Measurements from ENCODE around the gene SNAPC3. TPM values are rescaled to one million over a fixed set of nuclear protein-coding genes. Genes with fewer than 3 reads are reported as not detected.
"Not testable (repeated sequence)": the region's sequence is repeated elsewhere in the genome, so short reads cannot be mapped to it uniquely, and the experiment has no call there.

Gene SNAPC3
- total and polyA plus RNA-seq, 3 experiments from 2014 or later: 14.9 to 26.8 (median 22.8) TPM

DNA sequence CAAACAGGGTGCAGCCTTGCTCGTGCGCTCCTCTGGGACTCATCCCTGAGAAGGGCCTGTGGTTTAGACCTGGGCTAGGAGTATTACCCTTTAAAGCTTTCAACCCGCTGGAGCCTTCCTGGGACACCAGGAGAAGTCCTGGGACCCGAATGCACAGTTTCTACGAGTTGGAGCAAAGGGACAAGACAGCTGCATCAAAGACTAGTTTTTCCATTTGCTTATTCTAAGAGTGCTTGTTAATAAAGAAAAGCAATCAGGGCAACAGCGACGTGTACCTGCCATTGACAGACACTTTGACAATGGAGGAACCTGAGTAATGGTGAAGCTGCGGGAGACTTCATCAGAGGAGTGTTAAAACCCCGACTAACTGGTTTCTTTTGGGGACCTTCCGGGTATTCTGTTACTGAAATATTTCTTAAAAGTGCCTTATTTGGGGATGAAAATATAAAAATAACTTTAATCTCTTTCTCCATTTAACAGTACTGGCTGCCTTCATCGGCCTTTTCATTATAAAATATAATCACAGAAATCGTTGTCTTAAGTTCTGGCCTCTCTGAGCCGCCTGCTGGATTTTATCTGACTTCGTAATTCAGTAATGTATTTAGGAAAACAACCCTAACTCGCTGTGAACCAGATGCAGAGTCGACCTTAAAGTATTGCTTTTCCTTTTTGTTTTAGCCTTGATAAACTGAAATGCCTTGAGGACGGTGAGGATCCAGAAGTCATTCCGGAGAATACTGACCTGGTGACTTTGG is 732 bp downstream of the SNAPC3 start:
- peaks cover 43 to 56% (median 55%) of the 10 kb centered on the region in 3 donors for H3K4me1 Mint-ChIP-seq
- DNase-seq: peak in 1 of 5 donors; percentile 13

DNA sequence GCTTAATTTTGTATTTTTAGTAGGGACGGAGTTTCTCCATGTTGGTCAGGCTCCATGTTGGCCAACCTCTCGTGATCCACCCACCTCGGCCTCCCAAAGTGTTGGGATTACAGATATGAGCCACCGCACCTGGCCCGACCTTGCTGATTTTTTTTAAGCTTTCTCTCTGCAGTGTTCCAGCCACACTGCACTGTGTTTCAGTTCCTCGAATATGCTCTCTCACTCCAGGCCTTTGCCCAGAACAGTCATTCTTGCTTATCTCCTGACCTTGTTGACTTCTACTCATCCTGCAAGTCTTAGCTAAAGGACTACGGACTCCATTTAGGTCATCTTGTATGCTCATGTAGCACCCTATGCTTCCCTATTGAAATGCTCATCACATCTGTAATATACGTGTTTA is 3.3 kb downstream of the SNAPC3 start:
- Mint-ChIP-seq H3K36me3 (peaks cover 10 to 57% (median 19%) of the 10 kb centered on the region in 3 donors), H3K27ac (peak overlapping the region in 1 of 8 donors; percentile 61), H3K27me3 (peaks cover 0 to 5% of the 10 kb centered on the region in 2 donors), H3K9me3 (no peaks in the 10 kb centered on the region), H3K4me3 (peak overlapping the region in 3 of 7 donors; percentile 24 to 83 (median 28)), H3K4me1 (peaks cover 66 to 82% (median 78%) of the 10 kb centered on the region in 3 donors)
- Histone ChIP-seq H3K4me3 (ENCODE audit: low read length) (no peak overlapping the region), H3K36me3 (ENCODE audit: insufficient read depth, low read length) (peaks cover 9% of the 10 kb centered on the region), H3K27ac (ENCODE audit: low read depth, low read length) (no peak overlapping the region), H3K27me3 (ENCODE audit: insufficient read depth, low read length, poor library complexity, severe bottlenecking) (no peaks in the 10 kb centered on the region), H3K9me3 (ENCODE audit: low read length) (no peaks in the 10 kb centered on the region), H3K4me1 (ENCODE audit: insufficient read depth, low read length) (peaks cover 28% of the 10 kb centered on the region)
- CTCF ChIA-PET: interaction anchor here (0.9 kb wide), 1 partner anchor 215 kb away, joined by 3 read pairs; no protein-coding TSS in a partner anchor
- POLR2A ChIA-PET: no interaction called here
- no peak for DNase-seq

More for the DNA sequence above, 732 bp downstream of the SNAPC3 start:
- Mint-ChIP-seq H3K4me3 (peak overlapping the region; percentile 91 to 99 (median 93)), H3K27ac (peak overlapping the region; percentile 54 to 96 (median 90)), H3K36me3 (peaks cover 10 to 42% (median 14%) of the 10 kb centered on the region in 3 donors), H3K27me3 (peaks cover 0 to 6% of the 10 kb centered on the region in 2 donors), H3K9me3 (no peaks in the 10 kb centered on the region)
- Histone ChIP-seq H3K27me3 (ENCODE audit: insufficient read depth, low read length, poor library complexity, severe bottlenecking) (no peaks in the 10 kb centered on the region), H3K36me3 (ENCODE audit: insufficient read depth, low read length) (peaks cover 9% of the 10 kb centered on the region), H3K4me1 (ENCODE audit: insufficient read depth, low read length) (peaks cover 25% of the 10 kb centered on the region), H3K9me3 (ENCODE audit: low read length) (no peaks in the 10 kb centered on the region), H3K4me3 (ENCODE audit: low read length) (peak overlapping the region; percentile 88), H3K27ac (ENCODE audit: low read depth, low read length) (peak overlapping the region; percentile 77)
- CTCF ChIA-PET: interaction anchor here (1.6 to 2.3 kb wide), 2 partner anchors 116 to 211 kb away, joined by 3 to 6 read pairs; partner anchors contain the start of gene TTC39B
- POLR2A ChIA-PET: interaction anchor here (1.2 to 1.6 kb wide), 2 partner anchors 88 to 130 kb away, joined by 5 to 6 read pairs; partner anchors contain the start of genes CCDC171 and PSIP1

DNA sequence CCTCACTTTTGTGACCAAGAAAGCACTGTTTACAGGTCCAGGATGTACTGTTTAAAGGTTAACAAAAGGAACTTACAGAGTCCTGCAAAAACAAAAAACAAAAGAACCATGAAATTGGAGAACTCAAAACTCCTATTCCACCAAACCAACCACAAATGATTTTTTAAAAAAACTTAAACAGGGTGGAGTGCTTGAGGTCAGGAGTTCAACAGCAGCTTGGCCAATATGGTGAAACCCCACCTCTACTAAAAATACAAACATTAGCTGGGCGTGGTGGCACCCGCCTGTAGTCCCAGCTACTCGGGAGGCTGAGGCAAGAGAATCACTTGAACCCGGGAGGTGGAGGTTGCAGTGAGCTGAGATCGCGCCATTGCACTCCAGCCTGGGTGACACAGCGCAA is 5.0 kb downstream of the SNAPC3 start:
- H3K4me3 ChIP-seq (ENCODE audit: low read length); CTCF ChIA-PET; H3K27me3 ChIP-seq (ENCODE audit: insufficient read depth, low read length, poor library complexity, severe bottlenecking); H3K27ac ChIP-seq (ENCODE audit: low read depth, low read length); H3K36me3 ChIP-seq (ENCODE audit: insufficient read depth, low read length); DNase-seq; H3K9me3 ChIP-seq (ENCODE audit: low read length); H3K27me3 Mint-ChIP-seq; H3K9me3 Mint-ChIP-seq: not testable (repeated sequence)
- Mint-ChIP-seq H3K4me3 (peak overlapping the region in 1 of 7 donors; percentile 38), H3K27ac (peak overlapping the region in 1 of 8 donors; percentile 8), H3K36me3 (peaks cover 10 to 59% (median 19%) of the 10 kb centered on the region in 3 donors), H3K4me1 (peaks cover 68 to 92% (median 86%) of the 10 kb centered on the region in 3 donors)
- POLR2A ChIA-PET: interaction anchor here (0.5 to 0.6 kb wide), 2 partner anchors 100 to 103 kb away, joined by 3 to 8 read pairs; no protein-coding TSS in a partner anchor
- peaks cover 23% of the 10 kb centered on the region for H3K4me1 ChIP-seq (ENCODE audit: insufficient read depth, low read length)

DNA sequence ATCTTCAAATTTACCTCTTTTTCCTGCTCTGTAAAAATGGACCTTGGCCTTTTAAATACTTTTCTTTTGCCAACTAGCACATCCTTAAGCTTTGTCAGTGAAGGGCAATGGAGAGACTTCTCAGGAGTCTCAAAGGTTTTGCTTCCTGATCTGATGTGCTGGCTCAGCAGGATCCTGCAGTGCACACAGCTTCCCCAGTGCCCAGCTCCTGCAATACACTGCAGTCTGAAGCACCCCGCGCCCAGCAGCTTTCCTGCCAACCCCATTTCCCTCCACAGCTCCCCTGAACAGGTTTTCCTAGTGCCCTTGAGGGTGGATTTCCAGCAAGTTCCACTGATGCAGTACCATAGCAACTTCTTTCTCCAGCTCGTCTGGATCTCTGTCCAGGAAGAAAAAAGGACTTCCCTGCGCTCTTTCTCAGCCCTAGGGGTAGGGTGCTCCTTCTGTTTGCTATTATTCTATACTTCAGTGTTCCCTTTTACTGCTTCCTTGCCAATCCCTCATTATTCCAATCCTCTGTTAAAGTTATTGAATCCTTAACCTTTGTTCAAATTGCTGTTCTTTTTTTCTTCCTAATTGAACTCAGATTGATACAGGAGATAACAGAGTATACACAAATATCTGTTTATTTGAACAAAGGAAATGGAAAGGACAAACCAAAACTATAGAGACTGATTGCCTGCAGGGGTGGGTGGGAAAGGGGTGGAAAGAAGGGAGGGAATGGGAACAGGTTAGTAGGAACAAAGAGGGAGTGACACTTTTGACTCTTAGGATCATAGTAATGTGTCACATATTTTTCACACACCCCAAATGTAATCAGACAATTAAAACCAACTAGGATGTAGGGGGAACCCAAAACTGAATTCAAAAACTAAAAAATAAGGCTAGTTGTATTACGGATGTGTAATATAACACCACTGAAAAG is 8.5 kb downstream of the SNAPC3 start:
- H3K36me3 ChIP-seq (ENCODE audit: insufficient read depth, low read length): peaks cover 18% of the 10 kb centered on the region
- no peaks in the 10 kb centered on the region for H3K9me3 ChIP-seq (ENCODE audit: low read length)
- ChIA-PET POLR2A (no interaction called here), CTCF (interaction anchor here (0.6 to 1.1 kb wide), 3 partner anchors 79 to 153 kb away, joined by 3 read pairs; no protein-coding TSS in a partner anchor)
- no peaks in the 10 kb centered on the region for H3K27me3 Mint-ChIP-seq
- no peaks in the 10 kb centered on the region for H3K9me3 Mint-ChIP-seq
- H3K27ac Mint-ChIP-seq: peak overlapping the region in 7 of 8 donors; percentile 3 to 80 (median 58)
- peaks cover 4% of the 10 kb centered on the region for H3K4me1 ChIP-seq (ENCODE audit: insufficient read depth, low read length)
- no peak for DNase-seq
- H3K4me3 ChIP-seq (ENCODE audit: low read length): no peak overlapping the region
- H3K4me3 Mint-ChIP-seq: no peak overlapping the region
- peaks cover 5 to 60% (median 21%) of the 10 kb centered on the region in 3 donors for H3K36me3 Mint-ChIP-seq
- no peak overlapping the region for H3K27ac ChIP-seq (ENCODE audit: low read depth, low read length)
- H3K27me3 ChIP-seq (ENCODE audit: insufficient read depth, low read length, poor library complexity, severe bottlenecking): no peaks in the 10 kb centered on the region
- peaks cover 48 to 80% (median 78%) of the 10 kb centered on the region in 3 donors for H3K4me1 Mint-ChIP-seq

DNA sequence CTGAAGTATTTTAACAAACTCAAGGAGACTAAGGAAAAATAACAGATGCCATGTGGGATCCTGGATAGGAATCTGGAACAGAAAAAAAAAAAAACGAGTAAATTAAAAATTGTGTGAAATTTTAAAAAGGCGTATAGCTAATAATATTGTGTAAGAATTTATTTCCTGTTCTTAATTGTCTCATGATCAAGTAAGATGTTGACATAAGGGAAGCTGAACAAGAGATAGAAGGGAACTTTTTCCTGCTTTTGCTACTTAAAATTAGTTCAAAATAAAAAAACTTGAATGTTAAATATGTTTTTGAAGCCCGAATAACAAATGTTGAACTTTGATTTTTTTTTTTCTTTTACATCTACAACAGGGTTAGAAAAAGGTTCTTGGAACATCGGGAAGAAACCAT is 10.5 kb downstream of the SNAPC3 start:
- H3K4me3 ChIP-seq (ENCODE audit: low read length): no peak overlapping the region
- Mint-ChIP-seq H3K27ac (peak overlapping the region in 1 of 8 donors; percentile 78), H3K27me3 (no peaks in the 10 kb centered on the region), H3K9me3 (no peaks in the 10 kb centered on the region), H3K36me3 (peaks cover 6 to 65% (median 22%) of the 10 kb centered on the region in 3 donors), H3K4me3 (no peak overlapping the region), H3K4me1 (peaks cover 48 to 79% (median 76%) of the 10 kb centered on the region in 3 donors)
- CTCF ChIA-PET: interaction anchor here (0.6 kb wide), 1 partner anchor 29 kb away, joined by 4 read pairs; no protein-coding TSS in a partner anchor
- peaks cover 4% of the 10 kb centered on the region for H3K4me1 ChIP-seq (ENCODE audit: insufficient read depth, low read length)
- no peak for DNase-seq
- H3K27me3 ChIP-seq (ENCODE audit: insufficient read depth, low read length, poor library complexity, severe bottlenecking): no peaks in the 10 kb centered on the region
- H3K27ac ChIP-seq (ENCODE audit: low read depth, low read length): no peak overlapping the region
- no peaks in the 10 kb centered on the region for H3K9me3 ChIP-seq (ENCODE audit: low read length)
- H3K36me3 ChIP-seq (ENCODE audit: insufficient read depth, low read length): peaks cover 16% of the 10 kb centered on the region
- POLR2A ChIA-PET: no interaction called here

DNA sequence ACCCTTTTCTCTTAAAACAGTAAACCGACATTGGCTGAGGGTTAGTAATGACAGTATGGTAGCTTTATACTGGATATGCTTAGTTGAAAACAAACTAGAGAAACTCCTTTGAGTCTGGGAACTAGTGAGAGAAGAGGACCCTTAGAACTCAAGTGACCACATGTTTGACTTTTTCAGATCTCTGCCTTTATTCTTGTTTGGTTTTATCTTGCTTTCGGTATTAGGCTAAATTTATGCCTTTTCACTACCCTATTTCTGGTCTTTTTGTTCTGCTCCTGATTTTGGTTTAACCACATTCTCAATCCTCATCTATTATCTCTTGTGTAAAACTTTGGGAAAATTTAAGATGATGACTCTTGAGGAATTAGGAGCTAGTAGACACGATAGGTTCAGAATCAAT is 11.0 kb downstream of the SNAPC3 start:
- Mint-ChIP-seq H3K9me3 (no peaks in the 10 kb centered on the region), H3K4me1 (peaks cover 50 to 79% (median 76%) of the 10 kb centered on the region in 3 donors), H3K27me3 (no peaks in the 10 kb centered on the region), H3K27ac (peak overlapping the region in 1 of 8 donors; percentile 18), H3K4me3 (no peak overlapping the region), H3K36me3 (peaks cover 6 to 66% (median 20%) of the 10 kb centered on the region in 3 donors)
- ChIA-PET CTCF (interaction anchor here (0.6 kb wide), 1 partner anchor 29 kb away, joined by 4 read pairs; no protein-coding TSS in a partner anchor), POLR2A (no interaction called here)
- H3K9me3 ChIP-seq (ENCODE audit: low read length): no peaks in the 10 kb centered on the region
- H3K4me1 ChIP-seq (ENCODE audit: insufficient read depth, low read length): peaks cover 4% of the 10 kb centered on the region
- H3K27ac ChIP-seq (ENCODE audit: low read depth, low read length): no peak overlapping the region
- no peak for DNase-seq
- H3K27me3 ChIP-seq (ENCODE audit: insufficient read depth, low read length, poor library complexity, severe bottlenecking): no peaks in the 10 kb centered on the region
- peaks cover 17% of the 10 kb centered on the region for H3K36me3 ChIP-seq (ENCODE audit: insufficient read depth, low read length)
- H3K4me3 ChIP-seq (ENCODE audit: low read length): no peak overlapping the region

DNA sequence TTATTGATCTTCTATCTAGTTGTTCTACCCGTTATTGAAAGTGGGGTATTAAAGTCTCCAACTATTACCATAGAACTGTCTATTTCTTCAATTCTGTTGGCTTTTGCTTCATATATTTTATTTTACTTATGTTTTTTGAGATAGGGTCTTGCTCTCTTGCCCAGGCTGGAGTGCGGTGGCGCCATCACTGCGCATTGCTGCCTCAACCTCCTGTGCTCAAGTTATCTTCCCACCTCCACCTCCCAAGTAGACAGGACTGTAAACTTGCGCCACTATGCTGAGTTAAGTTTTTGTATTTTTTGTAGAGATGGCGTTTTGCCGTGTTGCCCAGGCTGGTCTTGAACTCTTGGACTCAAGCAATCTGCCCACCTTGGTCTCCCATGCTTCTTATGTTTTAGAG is 16.2 kb downstream of the SNAPC3 start:
- Mint-ChIP-seq H3K27me3 (no peaks in the 10 kb centered on the region), H3K4me3 (no peak overlapping the region), H3K9me3 (no peaks in the 10 kb centered on the region), H3K4me1 (peaks cover 29 to 46% (median 41%) of the 10 kb centered on the region in 3 donors), H3K27ac (peak overlapping the region in 1 of 8 donors; percentile 21), H3K36me3 (peaks cover 20 to 69% (median 24%) of the 10 kb centered on the region in 3 donors)
- ChIA-PET POLR2A (interaction anchor here (0.6 kb wide), 1 partner anchor 17 kb away, joined by 3 read pairs; no protein-coding TSS in a partner anchor), CTCF (no interaction called here)
- H3K27ac ChIP-seq (ENCODE audit: low read depth, low read length): no peak overlapping the region
- no peaks in the 10 kb centered on the region for H3K27me3 ChIP-seq (ENCODE audit: insufficient read depth, low read length, poor library complexity, severe bottlenecking)
- no peak for DNase-seq
- no peaks in the 10 kb centered on the region for H3K4me1 ChIP-seq (ENCODE audit: insufficient read depth, low read length)
- H3K9me3 ChIP-seq (ENCODE audit: low read length): no peaks in the 10 kb centered on the region
- H3K36me3 ChIP-seq (ENCODE audit: insufficient read depth, low read length): peaks cover 18% of the 10 kb centered on the region
- H3K4me3 ChIP-seq (ENCODE audit: low read length): no peak overlapping the region
